Measurements from ENCODE around the gene DCC.

- TF ChIP-seq POLR2AphosphoS5 (IDR thresholded peaks at IDR 0.05) = no peak
- TF ChIP-seq CTCF (IDR thresholded peaks at IDR 0.05) = no peak
- no peak for TF ChIP-seq POLR2A (IDR thresholded peaks at IDR 0.05)
- no peak for TF ChIP-seq EP300 (IDR thresholded peaks at IDR 0.05)
These were observed 965.5 kb downstream of the DCC start for GRCh38 chr18:53305461-53305860.
